Measurements from ENCODE around the gene LIMS2.

- TF ChIP-seq ZBTB7A (tag by site-specific recombination; IDR thresholded peaks at IDR 0.05; ENCODE audit: low read depth), result no peak
- no peak for TF ChIP-seq YY1 (tag by site-specific recombination; IDR thresholded peaks at IDR 0.05)
- TF ChIP-seq ZBTB20 (tag by site-specific recombination; IDR thresholded peaks at IDR 0.05), result no peak
- no peak for TF ChIP-seq ZNF335 (tag by site-specific recombination; conservative IDR thresholded peaks at IDR 0.05)
These were observed 54.5 kb downstream of the LIMS2 start for GRCh38 chr2:127620866-127621265.

Data from HEK293 (cell line).